Fibroblast of skin of left quadriceps (primary cell): ENCODE measurements around the gene PLA2G15.
"Not testable (repeated sequence)": the region's sequence is repeated elsewhere in the genome, so short reads cannot be mapped to it uniquely, and the experiment has no call there.

Experiments used
- DNase-seq, 2 experiments: peaks; one replicate each; pipeline ENCODE4 v3.0.0-alpha.2; 2013; ENCODE audit warnings: low read depth in 2 of 2

The PLA2G15 gene

DNA sequence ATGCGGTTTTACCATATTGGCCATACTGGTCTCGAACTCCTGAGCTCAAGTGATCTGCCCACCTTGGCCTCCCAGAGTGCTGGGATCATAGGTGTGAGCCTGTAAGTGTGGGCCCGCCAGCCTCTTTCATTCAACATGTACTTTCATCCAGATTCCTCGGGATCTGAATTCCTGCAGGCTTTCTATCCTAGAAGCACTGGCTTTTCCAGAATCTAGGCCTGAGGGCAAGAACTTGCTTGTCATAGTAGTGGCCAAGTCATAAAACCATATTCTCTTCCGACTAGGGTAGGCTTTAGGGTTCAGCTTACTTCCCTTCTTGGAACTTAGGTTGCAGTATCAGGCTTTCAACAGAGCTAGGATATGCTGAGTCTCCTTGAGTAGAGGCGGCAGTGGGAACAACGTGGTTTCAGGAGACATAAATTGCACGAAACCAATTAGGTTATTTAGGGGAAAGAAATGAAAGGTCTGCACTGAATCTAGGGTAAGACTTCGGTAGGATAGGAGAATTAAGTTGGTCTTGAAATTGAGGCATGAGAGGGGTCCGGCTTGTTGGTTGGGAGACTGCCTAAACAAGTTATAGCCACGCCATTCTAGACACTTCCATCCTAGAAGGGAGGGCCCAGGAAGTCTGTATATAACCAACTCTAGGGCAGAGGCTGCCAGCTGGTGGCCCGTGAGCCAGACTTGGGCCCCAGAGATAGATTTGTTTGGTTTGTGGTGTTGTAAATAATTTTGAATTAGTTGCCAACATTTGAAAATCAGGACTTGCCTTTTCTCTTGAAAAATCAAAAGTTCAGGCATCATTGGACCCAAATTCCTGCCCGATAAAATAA, 34.8 kb downstream of the PLA2G15 start:
- no peak for DNase-seq

- no peak for DNase-seq
Measured at GRCh38 chr16:68281368-68282063, 36.3 kb downstream of the PLA2G15 start.

- no peak for DNase-seq
Measured at GRCh38 chr16:68282064-68282452, 36.9 kb downstream of the PLA2G15 start.

GRCh38 chr16:68283346-68283745, 38.2 kb downstream of the PLA2G15 start:
- DNase-seq = no peak

DNA sequence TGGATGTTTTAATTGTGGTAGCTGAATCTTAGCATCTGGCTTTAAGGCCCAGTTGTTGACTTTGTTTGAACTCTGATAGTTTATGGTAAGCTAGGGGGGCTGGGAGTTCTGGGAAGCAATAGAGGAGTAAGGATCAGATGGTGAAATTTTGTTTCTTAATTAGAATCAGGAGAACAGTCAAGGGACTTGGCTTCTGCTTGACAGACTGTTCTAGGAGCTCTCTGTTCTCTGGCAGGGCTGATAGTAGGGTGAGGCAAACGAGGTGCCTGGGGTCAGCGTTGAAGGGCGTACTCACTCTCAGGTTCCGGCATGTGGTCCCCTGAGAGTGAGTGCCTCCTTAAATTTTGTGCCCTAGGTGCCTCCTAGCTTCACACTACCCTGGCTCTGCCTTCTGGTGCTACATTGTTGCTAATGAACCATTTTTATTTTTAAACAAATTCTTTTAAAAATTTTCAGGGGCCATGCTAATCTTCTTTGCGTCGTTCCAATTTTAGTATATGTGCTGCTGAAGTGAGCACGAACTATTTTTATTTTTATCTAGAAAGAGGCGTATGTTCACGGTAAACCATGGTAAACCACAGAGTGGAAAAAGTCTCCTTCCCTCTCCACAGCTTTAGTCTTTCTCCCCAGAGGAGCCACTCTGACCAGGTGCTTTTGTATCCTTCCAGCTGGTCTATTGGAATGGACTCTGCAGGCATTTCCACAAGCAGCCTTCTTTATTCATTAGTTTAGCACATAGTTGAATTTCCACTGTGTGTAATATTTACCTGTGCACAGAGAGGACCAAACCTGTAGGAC, 38.8 kb downstream of the PLA2G15 start:
- no peak for DNase-seq

GRCh38 chr16:68284847-68285246, 39.7 kb downstream of the PLA2G15 start:
- DNase-seq = no peak

GRCh38 chr16:68285683-68286082, 40.5 kb downstream of the PLA2G15 start:
- no peak for DNase-seq

- no peak for DNase-seq
Measured at GRCh38 chr16:68286153-68287074, 41.2 kb downstream of the PLA2G15 start.

DNA sequence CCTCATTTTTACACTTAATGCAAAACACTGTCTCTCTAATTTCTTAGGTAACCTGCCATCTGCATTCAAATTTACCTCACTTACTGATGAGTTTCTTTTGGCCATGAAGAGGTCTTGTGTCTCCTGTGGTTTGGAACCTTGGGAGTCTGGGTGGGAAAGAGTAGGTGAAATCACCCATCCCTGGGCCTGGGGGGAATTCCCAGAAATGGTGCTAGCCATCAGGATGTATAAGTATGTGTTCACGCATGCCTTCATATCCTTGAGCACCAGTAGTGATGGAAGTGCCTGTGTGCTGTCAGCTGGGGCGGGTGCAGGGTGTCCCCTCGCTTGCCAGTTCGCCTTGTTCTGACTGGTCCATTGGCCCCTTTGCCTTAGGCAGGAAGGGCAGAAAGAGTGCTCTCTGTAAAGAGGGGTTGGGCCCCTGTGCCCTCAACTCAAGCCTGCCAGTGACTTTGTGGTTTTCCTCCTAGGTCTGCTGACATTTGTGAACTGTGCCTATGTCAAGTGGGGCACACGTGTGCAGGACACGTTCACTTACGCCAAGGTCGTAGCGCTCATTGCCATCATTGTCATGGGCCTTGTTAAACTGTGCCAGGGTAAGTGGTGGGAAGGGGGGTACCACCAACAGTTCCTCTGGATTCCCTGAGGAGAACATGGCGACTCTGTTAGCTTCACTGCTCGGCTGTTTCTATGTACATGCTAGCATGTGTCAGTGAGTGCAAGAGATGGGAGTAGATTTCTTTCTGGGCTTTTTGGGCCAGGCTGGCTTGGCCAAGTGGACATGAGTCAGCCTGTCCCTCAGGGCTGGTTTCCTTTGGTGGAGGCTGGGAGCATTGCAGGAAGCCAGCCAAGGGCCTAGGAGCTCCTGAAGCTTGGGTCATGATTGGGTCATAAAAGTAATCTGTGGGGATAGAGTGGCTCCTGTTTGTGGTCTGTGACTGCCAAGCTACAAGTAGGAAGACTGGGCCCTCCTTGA, 42.4 kb downstream of the PLA2G15 start:
- DNase-seq = no peak

DNA sequence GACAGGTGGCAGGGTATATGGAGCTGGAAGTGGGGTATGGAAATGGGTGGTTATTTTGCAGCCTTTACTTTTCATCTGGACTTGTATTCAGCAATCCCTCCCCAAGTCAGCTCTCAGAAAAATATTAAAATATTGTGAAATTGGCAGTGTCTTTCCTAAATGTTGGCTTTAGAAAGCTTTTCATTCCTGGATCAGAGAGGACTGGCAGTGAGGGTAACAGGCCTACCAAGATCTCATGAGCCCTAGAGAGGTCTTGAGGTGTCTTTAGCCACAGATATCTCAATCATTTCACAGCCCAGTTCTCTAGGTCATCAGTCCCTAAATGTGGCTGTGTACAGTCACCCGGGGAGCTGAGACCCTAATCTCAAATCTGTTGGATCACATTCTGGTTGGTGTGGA, 43.1 kb downstream of the PLA2G15 start:
- no peak for DNase-seq

DNA sequence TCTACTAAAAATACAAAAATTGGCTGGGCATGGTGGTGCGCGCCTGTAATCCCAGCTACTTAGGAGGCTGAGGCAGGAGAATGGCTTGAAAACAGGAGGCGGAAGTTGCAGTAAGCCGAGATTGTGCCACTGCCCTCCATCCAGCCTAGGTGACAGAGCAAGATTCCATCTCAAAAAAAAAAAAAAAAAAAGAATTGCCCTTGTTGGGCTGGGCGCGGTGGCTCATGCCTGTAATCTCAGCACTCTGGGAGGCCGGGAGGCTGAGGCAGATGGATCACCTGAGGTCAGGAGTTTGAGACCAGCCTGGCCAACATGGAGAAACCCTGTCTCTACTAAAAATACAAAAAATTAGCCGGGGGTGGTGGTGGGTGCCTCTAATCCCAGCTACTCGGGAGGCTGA, 43.6 kb downstream of the PLA2G15 start:
- DNase-seq = not testable (repeated sequence)

GRCh38 chr16:68289202-68289601, 44.0 kb downstream of the PLA2G15 start:
- no peak for DNase-seq

- no peak for DNase-seq
Measured at GRCh38 chr16:68289621-68290329, 44.6 kb downstream of the PLA2G15 start.

DNA sequence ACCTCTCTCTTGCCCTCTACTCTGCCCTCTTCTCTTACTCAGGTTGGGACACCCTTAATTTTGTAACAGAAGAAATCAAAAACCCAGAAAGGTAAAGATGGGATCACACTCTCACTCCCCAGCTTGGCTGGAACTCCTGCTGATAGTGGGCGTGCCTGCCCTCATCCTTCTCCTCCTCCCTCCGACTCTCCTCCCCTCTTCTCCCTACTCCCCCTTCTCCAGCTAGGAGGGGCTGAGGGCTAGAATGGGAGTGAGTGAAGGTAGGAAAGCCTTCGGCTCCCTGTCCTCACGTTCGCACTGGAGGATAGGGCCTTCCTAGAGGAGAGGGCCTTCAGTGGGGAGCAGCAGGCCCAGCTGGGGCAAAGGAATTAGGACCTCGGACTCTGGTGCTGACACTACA, 45.3 kb downstream of the PLA2G15 start:
- no peak for DNase-seq

DNA sequence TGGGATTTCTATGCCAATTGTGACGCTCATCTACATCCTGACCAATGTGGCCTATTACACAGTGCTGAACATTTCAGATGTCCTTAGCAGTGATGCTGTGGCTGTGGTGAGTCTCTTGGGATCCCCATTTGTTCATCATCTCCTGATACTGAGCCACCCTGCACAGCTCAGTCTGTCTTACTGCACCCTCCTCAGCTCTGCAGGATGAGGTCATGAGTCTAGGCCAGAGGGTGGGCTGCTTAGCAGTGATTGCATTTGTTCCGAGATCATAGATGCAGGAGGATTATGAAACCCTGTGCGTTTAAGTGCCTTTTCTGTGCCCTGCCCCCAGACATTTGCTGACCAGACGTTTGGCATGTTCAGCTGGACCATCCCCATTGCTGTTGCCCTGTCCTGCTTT, 46.1 kb downstream of the PLA2G15 start:
- no peak for DNase-seq

- no peak for DNase-seq
Measured at GRCh38 chr16:68292425-68292824, 47.3 kb downstream of the PLA2G15 start.

GRCh38 chr16:68296291-68296690, 51.1 kb downstream of the PLA2G15 start:
- DNase-seq = no peak

- DNase-seq = no peak
Measured at GRCh38 chr16:68296693-68297092, 51.5 kb downstream of the PLA2G15 start.

- DNase-seq = no peak
Measured at GRCh38 chr16:68297908-68298307, 52.7 kb downstream of the PLA2G15 start.

DNA sequence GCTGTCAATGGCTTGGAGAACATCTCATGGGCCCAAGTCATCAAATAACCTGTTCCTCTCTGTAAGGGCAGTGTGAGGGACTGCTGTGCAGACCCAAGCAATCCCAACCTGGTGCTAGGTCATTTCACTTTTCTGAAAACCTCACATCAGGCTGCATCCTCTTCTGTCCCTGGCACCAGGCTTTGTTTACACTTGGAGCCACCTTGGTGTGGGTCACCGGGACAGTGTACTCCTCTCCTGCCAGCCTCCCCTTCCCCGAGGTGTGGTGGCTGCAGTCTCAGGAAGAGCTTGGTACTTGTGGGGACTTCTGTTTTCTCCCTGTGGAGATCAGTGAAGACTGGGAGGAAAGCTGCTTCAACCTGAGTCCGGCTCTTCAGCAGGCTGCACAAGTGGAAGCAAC, 53.1 kb downstream of the PLA2G15 start:
- no peak for DNase-seq
